Brain microvascular endothelial cell (primary cell): ENCODE data around the gene TNIP2.
"Not testable (repeated sequence)": the region's sequence is repeated elsewhere in the genome, so short reads cannot be mapped to it uniquely, and the experiment has no call there.

Experiments
- DNase-seq: peaks from one replicate; pipeline ENCODE4 v3.0.0-alpha.2; 2020
- H3K27ac ChIP-seq: fragments of 250-450 bp; sonication (Bioruptor Pico); 2 replicates; pipeline ENCODE4 v1.5.1; 2020; ENCODE audit warnings: mild to moderate bottlenecking, moderate library complexity
- H3K27me3 ChIP-seq: fragments of 250-450 bp; sonication (Bioruptor Pico); replicated peaks from 2 replicates; pipeline ENCODE4 v1.5.1; 2020; ENCODE audit warnings: mild to moderate bottlenecking
- H3K36me3 ChIP-seq: fragments of 250-450 bp; sonication (Bioruptor Pico); replicated peaks from 2 replicates; pipeline ENCODE4 v1.5.1; 2020; ENCODE audit warnings: mild to moderate bottlenecking
- H3K4me3 ChIP-seq: 2 replicates; pipeline ENCODE4 v1.5.1; 2011; ENCODE audit warnings: low read depth, mild to moderate bottlenecking, control low read depth, low read length, moderate library complexity
- CTCF ChIP-seq: IDR thresholded peaks from 2 replicates; pipeline ENCODE4 v1.5.1; 2011; ENCODE audit warnings: low read depth, mild to moderate bottlenecking, moderate library complexity, low read length, control low read depth, inconsistent platforms; ENCODE audit errors: missing control alignments
- in situ Hi-C: cut with HindIII; loops from 2 replicates; pipeline ENCODE4 v1.10.0; 2017; ENCODE audit warnings: low sequenced_read_pairs, low pct_ligation_motif_present

TNIP2 gene

GRCh38 chr4:2781911-2782310 is 25.8 kb upstream of the TNIP2 start:
- Histone ChIP-seq H3K36me3 (no peaks in the 10 kb centered on the region), H3K4me3 (no peak overlapping the region), H3K27me3 (no peaks in the 10 kb centered on the region), H3K27ac (no peak overlapping the region)
- TF ChIP-seq CTCF = no peak
- in situ Hi-C loops = no loop called here
- no peak for DNase-seq

DNA sequence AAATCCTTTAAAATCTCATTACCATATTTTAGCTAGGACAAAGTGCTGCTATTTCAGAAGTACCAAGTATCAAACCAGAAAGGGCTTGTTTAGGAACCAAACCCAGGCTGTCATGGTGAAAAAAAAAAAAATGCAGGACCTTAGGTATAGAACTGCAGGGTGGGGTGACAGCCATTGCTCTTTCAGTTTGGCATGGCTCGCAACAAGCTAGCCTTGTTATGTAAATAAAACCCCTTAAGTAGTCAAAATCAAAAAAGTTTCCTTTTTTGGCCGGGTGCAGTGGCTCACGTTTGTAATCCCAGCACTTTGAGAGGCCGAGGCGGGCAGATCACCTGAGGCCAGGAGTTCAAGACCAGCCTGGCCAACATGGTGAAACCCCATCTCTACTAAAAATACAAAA is 24.5 kb upstream of the TNIP2 start:
- H3K4me3 ChIP-seq, DNase-seq, H3K36me3 ChIP-seq, H3K27ac ChIP-seq, in situ Hi-C loops, H3K27me3 ChIP-seq: not testable (repeated sequence)

DNA sequence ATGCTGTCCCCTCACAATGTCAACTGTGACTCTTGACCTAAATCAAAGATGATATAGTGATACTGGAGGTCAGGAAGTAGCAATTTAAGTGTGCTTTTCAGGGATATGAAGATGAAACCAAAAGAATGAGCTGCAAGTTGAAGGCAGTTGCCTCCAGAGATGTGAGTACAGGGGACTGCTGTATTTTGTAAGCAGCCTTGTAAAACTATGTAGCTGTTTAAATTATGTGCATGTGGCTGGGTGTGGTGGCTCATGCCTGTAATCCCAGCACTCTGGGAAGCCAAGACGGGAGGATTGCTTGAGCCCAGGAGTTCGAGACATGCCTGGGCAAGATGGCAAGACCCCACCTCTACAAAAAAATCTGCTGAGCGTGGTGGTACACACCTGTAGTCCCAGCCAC is 15.1 kb upstream of the TNIP2 start:
- Histone ChIP-seq H3K27ac (no peak overlapping the region), H3K36me3 (no peaks in the 10 kb centered on the region), H3K27me3 (no peaks in the 10 kb centered on the region), H3K4me3 (no peak overlapping the region)
- no peak for TF ChIP-seq CTCF
- no peak for DNase-seq
- in situ Hi-C loops = no loop called here

- Histone ChIP-seq H3K27me3 (no peaks in the 10 kb centered on the region), H3K36me3 (no peaks in the 10 kb centered on the region), H3K27ac (no peak overlapping the region), H3K4me3 (no peak overlapping the region)
- no peak for TF ChIP-seq CTCF
- no peak for DNase-seq
- in situ Hi-C loops = no loop called here
Measured at GRCh38 chr4:2768921-2769336, 12.8 kb upstream of the TNIP2 start.

GRCh38 chr4:2768124-2768523 is 12.0 kb upstream of the TNIP2 start:
- in situ Hi-C loops = no loop called here
- Histone ChIP-seq H3K4me3 (no peak overlapping the region), H3K27ac (no peak overlapping the region), H3K27me3 (no peaks in the 10 kb centered on the region), H3K36me3 (no peaks in the 10 kb centered on the region)
- no peak for DNase-seq
- TF ChIP-seq CTCF = no peak

- no peak for TF ChIP-seq CTCF
- Histone ChIP-seq H3K27me3 (no peaks in the 10 kb centered on the region), H3K36me3 (no peaks in the 10 kb centered on the region), H3K4me3 (no peak overlapping the region), H3K27ac (no peak overlapping the region)
- in situ Hi-C loops = no loop called here
- DNase-seq = no peak
Measured at GRCh38 chr4:2767705-2768074, 11.6 kb upstream of the TNIP2 start.
